ENCODE data around the gene TRPM8.

TRPM8 gene

DNA sequence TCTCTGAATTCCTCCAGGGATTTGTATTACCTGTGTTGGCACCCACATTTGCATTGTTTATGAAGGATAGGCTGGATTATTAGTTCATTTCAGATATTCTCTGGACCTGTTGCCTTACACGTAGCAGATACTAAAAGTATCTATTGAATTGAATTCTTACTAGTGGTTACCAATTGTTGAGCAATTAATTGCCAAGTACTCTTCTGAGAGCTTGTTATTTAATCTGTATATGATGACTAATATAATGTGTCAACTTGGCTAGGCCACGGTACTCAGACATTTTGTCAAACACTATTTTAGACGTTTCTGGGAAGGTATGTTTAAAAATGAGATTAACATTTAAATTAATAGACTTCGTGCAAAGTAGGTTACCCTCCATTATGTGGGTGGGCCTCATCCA is 130.9 kb downstream of the TRPM8 start:
- no peak for DNase-seq (ENCODE audit: low read depth)

GRCh38 chr2:234050455-234051135 is 133.4 kb downstream of the TRPM8 start, which contains the start of gene SPP2:
TSS of gene SPP2 (plus strand) at chr2:234050702. CDS start at chr2:234050787, 85 bp downstream.
- DNase-seq (ENCODE audit: low read depth) = no peak

GRCh38 chr2:234051374-234052070 is 134.3 kb downstream of the TRPM8 start:
- DNase-seq (ENCODE audit: low read depth) = no peak

- no peak for DNase-seq (ENCODE audit: low read depth)
Observed at GRCh38 chr2:234058881-234059280, 141.7 kb downstream of the TRPM8 start.

DNA sequence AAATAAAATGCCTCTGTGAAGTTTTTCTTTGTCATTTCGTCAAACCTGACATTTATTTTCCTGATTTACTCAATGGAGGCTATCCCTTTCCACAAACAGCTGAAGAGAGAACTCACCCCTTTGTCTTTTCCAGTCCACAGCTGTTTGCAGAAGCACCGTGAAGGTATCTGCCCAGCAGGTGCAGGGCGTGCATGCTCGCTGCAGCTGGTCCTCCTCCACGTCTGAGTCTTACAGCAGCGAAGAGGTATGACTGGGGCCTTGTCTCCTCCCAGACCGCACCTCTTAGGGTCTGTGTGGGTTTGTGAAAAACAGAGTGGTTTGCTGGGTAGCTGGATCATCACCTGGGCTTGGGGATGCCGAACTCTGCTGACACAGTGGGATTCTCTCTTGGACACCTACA is 143.1 kb downstream of the TRPM8 start:
- DNase-seq (ENCODE audit: low read depth) = no peak

DNA sequence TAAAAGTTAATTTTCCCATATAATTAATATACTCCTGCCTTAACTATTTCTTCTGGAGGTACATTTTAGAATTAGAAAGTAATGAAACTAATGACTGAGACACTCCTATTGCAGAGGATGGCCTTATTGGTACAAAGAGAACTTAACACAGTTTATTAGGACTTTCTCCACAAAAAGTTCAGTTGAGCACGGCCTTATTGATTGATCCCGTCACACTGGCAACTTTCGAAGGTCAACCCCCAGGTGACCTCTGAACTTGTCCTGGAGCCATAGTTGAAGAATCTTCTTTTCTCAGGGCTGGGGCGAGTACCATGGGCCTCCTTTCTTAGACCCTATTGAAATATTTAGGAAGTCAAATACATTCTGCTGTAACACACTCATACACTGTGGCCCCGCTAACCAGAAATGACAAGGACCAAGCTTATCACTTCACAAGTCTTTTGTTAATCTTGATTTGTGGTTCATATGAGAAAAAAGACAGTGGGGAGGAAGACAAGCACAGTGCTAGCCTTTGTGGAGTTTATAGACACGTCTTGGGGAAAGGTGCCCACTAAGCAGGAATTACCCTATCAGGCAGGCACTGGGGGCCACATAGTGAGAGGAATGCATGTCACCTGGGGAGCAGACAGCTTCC is 144.6 kb downstream of the TRPM8 start:
- DNase-seq (ENCODE audit: low read depth) = no peak

DNA sequence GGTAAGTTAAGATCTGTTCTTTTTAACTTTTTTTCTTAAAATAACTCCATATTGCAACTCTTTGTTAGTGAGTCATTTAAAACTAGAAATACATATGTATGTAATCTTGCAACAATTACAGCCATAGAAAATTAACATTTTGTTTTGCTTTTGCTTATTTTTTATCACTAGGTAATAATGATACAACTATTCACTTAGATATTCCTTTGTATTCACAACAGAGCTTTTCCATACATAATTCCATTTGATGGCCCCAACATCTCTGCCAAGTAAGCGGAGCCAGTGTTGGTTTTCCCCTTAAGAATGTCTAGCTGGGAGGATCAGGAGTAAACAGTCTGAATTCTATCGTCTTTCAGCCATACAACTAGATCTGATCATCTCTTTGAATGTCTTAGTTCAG is 149.4 kb downstream of the TRPM8 start:
- DNase-seq (ENCODE audit: low read depth) = no peak

Measured in fibroblast of the conjunctiva (primary cell).